Mesodermal cell (in vitro differentiated cells): ENCODE results near the gene WWTR1.

Experiments
- H3K27ac ChIP-seq: 2 replicates; pipeline ENCODE4 v1.7.0; 2013; ENCODE audit warnings: mild to moderate bottlenecking, low read depth, low read length, moderate library complexity; ENCODE audit not compliant: severe bottlenecking
- H3K36me3 ChIP-seq: 2 replicates; pipeline ENCODE4 v1.7.1; 2013; ENCODE audit warnings: mild to moderate bottlenecking, low read length, moderate library complexity; ENCODE audit not compliant: control insufficient read depth, insufficient read depth
- H3K4me1 ChIP-seq: one replicate; pipeline ENCODE4 v1.7.1; 2013; ENCODE audit warnings: mild to moderate bottlenecking, low read length; ENCODE audit not compliant: insufficient read depth, control insufficient read depth, poor library complexity, severe bottlenecking
- H3K4me3 ChIP-seq: 2 replicates; pipeline ENCODE4 v1.7.0; 2013; ENCODE audit warnings: low read length, control low read depth, mild to moderate bottlenecking; ENCODE audit not compliant: insufficient read depth, poor library complexity, severe bottlenecking; ENCODE audit errors: extremely low read depth
- H3K9me3 ChIP-seq: 2 replicates; pipeline ENCODE4 v1.7.1; 2013; ENCODE audit warnings: mild to moderate bottlenecking, low read length, moderate library complexity; ENCODE audit not compliant: control insufficient read depth
- WGBS, 2 experiments: methylation state at CpG; one replicate each; pipeline ENCODE4 v1.1.5; 2013; ENCODE audit warnings: missing lambda C conversion rate in 2 of 2; ENCODE audit not compliant: insufficient coverage in 2 of 2; 5-methylcytosine and 5-hydroxymethylcytosine counted together

WWTR1 gene

DNA sequence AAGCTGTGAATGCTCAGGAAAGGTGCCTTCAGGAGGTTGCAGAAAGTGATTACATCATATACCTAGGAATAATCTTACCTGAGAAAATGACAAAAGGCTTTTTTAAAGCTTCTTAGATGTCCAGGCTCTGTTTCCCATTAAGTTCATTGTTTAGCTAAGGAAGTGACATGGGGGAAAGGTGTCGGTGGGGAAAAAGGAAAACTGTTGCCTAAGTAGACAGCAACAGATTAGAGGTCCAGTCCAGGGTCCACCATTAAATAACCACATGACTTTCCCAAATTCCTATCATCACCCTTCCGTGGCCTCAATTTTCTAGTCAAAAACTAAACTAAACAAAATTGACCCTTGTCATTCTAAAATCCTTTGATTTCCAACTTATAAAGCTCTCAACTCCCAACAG lies 4.3 kb downstream of the WWTR1 start:
- no peak overlapping the region for H3K27ac ChIP-seq

DNA sequence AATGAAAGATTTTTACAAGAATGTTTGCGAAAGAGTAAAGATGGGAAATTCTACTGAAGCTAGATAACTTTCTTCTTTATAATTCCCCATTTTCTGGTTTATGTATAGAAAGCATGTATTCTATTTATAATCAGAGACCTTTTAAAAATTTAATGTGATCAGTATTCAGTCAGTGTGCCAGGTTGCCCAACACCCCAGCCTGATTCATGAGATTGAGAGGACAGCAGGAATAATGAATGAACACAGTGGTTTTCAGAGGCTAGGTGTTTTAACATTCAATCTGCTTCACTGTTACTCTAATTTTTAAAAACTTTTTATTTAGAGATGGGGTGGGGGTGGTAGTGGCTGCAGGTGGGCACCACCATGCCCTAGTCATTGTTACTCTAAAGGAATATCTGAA lies 4.7 kb downstream of the WWTR1 start:
- Histone ChIP-seq H3K36me3 (peaks cover 59% of the 10 kb centered on the region), H3K9me3 (no peaks in the 10 kb centered on the region), H3K27ac (no peak overlapping the region), H3K4me3 (no peak overlapping the region), H3K4me1 (peaks cover 4% of the 10 kb centered on the region)
- no CpG with 5 or more reads among the region's 1 CpG for WGBS, 2 experiments

More for the DNA sequence above, 4.3 kb downstream of the WWTR1 start:
- Histone ChIP-seq H3K9me3 (no peaks in the 10 kb centered on the region), H3K4me3 (no peak overlapping the region), H3K36me3 (peaks cover 54% of the 10 kb centered on the region), H3K4me1 (peaks cover 4% of the 10 kb centered on the region)
- WGBS, 2 experiments, result 83 to 85% methylated on average over 1 to 2 of the region's 2 CpGs

DNA sequence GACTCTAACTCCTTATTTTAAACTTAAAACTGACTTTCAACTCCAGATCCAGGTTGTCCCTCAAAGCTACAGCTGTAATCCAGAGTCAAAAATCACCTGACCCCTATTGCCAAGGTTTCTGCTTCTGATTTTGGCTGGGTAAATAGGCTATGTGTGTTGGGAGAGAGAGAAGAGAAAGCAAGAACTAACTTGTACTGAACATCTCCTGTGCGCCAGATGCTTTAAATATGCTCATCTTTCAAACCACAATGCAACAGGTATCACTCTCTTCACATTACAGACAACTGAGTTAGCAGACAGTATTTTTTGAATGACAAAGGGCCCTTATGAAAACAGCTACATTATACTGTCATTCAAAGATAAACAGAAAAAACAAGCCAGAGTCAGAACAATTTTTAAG lies 7.0 kb downstream of the WWTR1 start:
- no peak overlapping the region for H3K4me3 ChIP-seq
- no CpG with 5 or more reads among the region's 1 CpG for WGBS, 2 experiments
- no peaks in the 10 kb centered on the region for H3K9me3 ChIP-seq
- no peak overlapping the region for H3K27ac ChIP-seq
- H3K4me1 ChIP-seq, result peaks cover 4% of the 10 kb centered on the region
- H3K36me3 ChIP-seq, result peaks cover 81% of the 10 kb centered on the region

DNA sequence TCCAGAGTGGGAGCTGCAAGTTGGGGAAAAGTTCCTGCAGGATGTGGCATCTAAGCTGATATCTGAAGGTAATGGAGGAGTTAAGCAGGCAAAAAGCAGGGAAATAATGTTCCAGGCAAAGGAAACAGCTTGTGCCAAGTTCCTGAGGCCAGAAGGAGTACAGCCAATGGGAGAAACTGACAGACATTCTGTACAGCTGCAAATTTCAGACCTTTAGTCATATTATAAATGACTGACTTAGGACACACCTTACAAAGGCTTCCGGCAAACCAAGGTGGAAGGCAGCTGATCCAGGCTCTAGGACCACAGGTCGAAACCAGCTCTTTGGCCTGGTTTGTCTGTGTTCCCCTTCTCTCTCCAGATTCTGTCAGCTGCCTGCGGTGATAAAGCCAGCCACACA lies 9.3 kb downstream of the WWTR1 start:
- no peaks in the 10 kb centered on the region for H3K9me3 ChIP-seq
- H3K36me3 ChIP-seq, result peaks cover 93% of the 10 kb centered on the region
- H3K27ac ChIP-seq, result no peak overlapping the region
- H3K4me1 ChIP-seq, result no peaks in the 10 kb centered on the region
- no peak overlapping the region for H3K4me3 ChIP-seq
- 82 to 95% methylated on average over 3 of the region's 3 CpGs for WGBS, 2 experiments

DNA sequence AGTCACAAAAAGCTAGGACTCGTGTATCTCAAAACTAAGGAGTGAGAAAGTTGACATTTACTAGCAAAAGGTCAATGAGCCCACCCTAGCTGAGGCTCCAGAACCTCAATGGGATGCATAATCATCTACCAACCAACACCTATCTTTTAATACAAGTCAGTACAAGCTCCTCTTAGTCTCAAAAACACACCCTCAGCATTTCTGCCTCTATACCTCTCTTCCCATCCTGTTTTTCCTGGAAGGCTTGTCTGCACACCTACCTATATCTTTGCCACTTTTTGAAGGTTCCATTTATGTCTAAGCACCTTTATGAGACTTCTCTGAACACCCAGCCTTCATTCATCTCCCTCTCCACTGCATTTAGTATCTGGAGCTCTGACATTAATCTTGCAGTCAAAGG lies 10.0 kb downstream of the WWTR1 start:
- no peak overlapping the region for H3K27ac ChIP-seq
- no peaks in the 10 kb centered on the region for H3K4me1 ChIP-seq
- H3K36me3 ChIP-seq, result peaks cover 93% of the 10 kb centered on the region
- H3K4me3 ChIP-seq, result no peak overlapping the region
- 100% methylated on average over 1 of the region's 1 CpG; no CpG with 5 or more reads in 1 of the 2 experiments for WGBS, 2 experiments
- no peaks in the 10 kb centered on the region for H3K9me3 ChIP-seq

DNA sequence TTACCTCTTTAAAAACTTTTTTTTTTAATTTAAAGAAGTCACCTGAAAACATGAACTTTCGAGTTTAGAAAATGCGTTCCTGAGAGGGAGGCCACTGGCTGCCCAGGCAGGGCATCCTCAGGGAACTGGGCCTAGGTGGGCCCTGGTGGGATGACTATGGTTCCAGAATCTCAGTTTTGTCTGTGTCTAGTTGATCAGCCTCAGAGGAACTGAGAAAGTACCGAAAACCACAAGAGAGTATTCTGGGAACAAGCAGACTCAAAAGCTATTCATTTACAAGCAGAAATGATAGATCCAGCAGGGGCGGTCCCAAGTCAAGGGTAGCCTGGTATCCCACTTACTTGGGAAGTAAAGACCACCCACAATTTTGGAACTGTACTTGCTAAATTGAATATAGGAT lies 10.5 kb downstream of the WWTR1 start:
- 100% methylated on average over 2 of the region's 4 CpGs for WGBS, 2 experiments
- H3K4me1 ChIP-seq, result no peaks in the 10 kb centered on the region
- H3K27ac ChIP-seq, result no peak overlapping the region
- peaks cover 95% of the 10 kb centered on the region for H3K36me3 ChIP-seq
- no peak overlapping the region for H3K4me3 ChIP-seq
- no peaks in the 10 kb centered on the region for H3K9me3 ChIP-seq

DNA sequence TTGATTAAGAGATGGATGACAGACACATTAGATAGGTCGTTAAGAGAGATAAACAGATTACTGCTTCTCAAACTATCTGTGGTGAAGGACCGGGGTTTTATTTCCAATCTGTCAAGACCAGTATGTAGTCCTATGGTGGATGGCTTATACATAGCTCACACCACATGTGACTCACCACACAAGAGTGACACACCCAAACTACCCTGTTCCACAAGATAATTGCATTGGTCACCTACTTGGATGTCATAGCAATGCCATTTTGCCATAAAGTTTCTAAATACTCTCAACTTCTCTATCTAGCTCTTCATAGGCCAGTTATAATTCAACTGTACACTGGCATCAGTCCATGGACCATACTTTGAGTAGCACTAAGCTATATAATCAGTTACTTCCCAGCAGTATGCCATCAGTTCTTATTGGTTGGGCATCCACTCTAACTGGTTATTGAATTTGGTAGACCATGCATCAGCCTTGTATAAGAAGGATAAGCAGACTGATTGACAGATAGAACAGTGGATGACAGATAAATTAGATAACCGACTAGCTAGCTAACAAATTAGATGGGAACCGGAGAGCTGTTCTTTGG lies 11.6 kb downstream of the WWTR1 start:
- 94 to 100% methylated on average over 2 to 3 of the region's 4 CpGs for WGBS, 2 experiments
- H3K27ac ChIP-seq, result no peak overlapping the region
- peaks cover 96% of the 10 kb centered on the region for H3K36me3 ChIP-seq

DNA sequence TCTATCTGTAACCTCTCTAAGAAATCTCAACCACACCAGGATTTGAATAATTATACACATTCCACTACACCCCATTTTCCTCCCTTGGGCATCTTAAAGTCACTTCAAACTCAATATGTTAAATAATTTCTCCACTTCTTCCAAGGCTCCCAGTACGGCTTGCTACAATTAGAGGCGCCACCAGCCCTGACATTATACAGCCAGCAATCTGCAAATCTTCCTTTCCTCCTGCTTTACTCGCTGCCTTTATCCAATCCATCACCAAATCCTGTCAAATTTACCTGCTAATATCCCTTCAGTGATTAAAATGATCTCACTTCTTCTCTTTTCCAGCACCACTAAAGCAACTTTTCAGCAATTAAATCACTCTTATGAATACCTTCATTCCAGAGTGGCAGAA lies 13.9 kb downstream of the WWTR1 start:
- WGBS, 2 experiments, result 88 to 97% methylated on average over 3 of the region's 3 CpGs
- no peak overlapping the region for H3K27ac ChIP-seq

More for the DNA sequence above, 11.6 kb downstream of the WWTR1 start:
- no peaks in the 10 kb centered on the region for H3K4me1 ChIP-seq
- H3K4me3 ChIP-seq, result no peak overlapping the region
- no peaks in the 10 kb centered on the region for H3K9me3 ChIP-seq

DNA sequence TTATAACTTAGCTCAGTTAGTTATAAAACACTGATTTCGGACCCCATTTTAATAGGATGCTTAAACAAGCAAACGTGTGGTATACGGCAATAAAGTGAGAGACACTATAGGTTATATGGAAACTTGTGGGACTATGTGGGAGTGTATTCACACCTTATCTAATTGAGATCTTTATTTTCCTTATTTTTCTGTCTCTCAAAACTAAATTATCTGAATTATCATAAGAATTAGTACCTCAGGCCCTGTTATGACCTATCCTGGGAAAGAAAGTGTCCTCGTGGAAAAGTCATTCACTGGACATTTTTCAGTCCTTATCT lies 14.4 kb downstream of the WWTR1 start:
- H3K9me3 ChIP-seq, result no peaks in the 10 kb centered on the region
- H3K27ac ChIP-seq, result no peak overlapping the region
- peaks cover 93% of the 10 kb centered on the region for H3K36me3 ChIP-seq
- no peak overlapping the region for H3K4me3 ChIP-seq
- WGBS, 2 experiments, result 100% methylated on average over 1 of the region's 4 CpGs; no CpG with 5 or more reads in 1 of the 2 experiments
- no peaks in the 10 kb centered on the region for H3K4me1 ChIP-seq

More for the DNA sequence above, 13.9 kb downstream of the WWTR1 start:
- no peak overlapping the region for H3K4me3 ChIP-seq
- no peaks in the 10 kb centered on the region for H3K4me1 ChIP-seq
- peaks cover 92% of the 10 kb centered on the region for H3K36me3 ChIP-seq
- no peaks in the 10 kb centered on the region for H3K9me3 ChIP-seq

DNA sequence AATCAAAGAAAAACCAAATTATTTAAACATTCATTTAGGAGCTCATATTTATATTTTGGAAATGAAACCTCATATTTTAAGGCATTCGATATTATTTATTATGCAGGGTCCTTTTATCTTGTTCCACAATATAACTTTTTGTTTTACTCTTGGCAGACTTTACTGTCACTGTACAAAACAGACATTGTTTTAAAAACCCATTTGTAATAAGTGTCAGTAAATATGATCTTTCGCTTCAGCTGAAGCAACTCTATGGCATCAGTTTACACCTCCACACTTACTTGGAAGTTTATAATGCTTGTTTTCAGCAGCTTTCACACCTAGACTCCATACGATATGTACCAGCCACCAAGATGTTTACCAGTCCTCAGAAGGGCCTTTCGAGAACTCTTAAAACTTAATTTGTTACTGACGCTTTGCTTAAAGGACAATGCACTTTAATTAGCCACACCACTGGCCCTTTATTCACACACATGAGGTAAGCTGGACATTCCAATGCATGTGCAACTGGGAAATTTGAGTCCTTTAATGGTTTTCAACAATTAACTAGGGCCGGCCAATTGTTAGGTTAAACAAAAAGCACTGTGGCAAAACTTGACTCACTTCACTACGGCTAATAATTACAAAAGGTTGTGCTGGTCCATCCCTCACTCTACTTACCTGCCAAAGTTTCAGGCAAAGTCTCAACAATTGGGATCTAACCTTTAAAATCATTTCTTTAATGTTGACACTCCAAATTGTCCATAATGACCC lies 16.7 kb downstream of the WWTR1 start:
- Histone ChIP-seq H3K4me1 (no peaks in the 10 kb centered on the region), H3K27ac (no peak overlapping the region), H3K9me3 (no peaks in the 10 kb centered on the region), H3K4me3 (no peak overlapping the region), H3K36me3 (peaks cover 72% of the 10 kb centered on the region)
- WGBS, 2 experiments, result 83 to 92% methylated on average over 5 of the region's 7 CpGs

DNA sequence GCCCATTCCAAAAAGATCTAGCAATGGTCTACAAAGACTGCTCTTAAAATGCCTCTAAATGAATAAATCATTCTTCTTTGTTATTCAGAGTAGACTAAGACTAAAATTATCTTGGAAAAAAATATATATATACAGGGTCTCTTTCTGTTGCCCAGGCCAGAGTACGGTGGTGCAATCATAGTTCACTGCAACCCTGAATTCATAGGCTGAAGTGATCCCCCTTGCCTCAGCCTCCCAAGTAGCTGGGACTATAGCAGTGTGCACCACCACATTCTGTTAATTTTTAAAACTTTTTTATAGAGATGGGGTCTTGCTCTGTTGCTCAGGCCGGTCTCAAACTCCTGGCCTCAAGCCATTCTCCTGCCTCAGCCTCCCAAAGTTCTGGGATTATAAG lies 18.7 kb downstream of the WWTR1 start:
- Histone ChIP-seq H3K4me3 (no peak overlapping the region), H3K36me3 (peaks cover 70% of the 10 kb centered on the region), H3K9me3 (no peaks in the 10 kb centered on the region), H3K27ac (peak overlapping the region; percentile 38), H3K4me1 (no peaks in the 10 kb centered on the region)
- whole genome bisulfite sequencing, 2 experiments, result 100% methylated on average over 1 to 2 of the region's 2 CpGs
